IPS-NIHi7 (cell line): ENCODE measurements around the gene CNTF.

Experiments
- DNase-seq: peaks from one replicate; pipeline ENCODE4 v3.0.0; 2012; ENCODE audit warnings: mixed read lengths; ENCODE audit errors: extremely low spot score

The CNTF gene

DNA sequence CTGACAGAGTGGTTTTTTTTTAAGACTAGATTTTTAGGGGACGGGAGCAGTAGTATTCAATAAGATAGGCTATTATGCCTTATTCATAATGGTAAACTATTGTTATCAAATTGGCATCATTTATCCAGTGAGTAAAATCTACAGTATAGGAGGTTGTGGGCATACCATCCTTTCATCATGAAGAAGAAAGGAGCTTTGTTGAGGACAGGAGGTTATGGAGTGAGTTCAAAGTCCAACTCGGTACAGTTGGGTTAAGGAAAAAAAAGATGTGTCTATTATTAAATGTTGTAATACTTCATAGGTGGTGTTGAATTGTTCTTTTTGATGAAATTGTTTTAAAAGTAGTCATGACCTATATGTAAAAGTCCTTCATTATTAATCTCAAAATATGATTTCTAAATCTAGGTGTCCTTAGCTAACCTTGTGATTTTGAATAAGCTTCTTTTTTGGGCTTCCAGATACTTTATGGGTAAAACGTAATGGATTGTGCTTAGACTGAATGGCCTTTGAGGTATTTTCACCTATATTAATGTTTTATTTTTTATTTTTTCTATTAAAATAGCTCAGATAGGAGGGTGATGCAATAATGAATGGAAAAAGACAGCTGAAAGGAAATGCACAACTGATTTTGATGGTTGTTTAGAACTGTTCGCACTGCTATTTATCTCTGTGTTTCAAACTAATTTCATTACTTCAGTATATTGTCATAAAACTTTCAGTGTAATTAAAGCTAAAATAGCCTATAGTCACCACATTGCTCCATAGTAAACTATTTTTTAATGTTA lies 15.3 kb upstream of the CNTF start:
- no peak for DNase-seq

DNA sequence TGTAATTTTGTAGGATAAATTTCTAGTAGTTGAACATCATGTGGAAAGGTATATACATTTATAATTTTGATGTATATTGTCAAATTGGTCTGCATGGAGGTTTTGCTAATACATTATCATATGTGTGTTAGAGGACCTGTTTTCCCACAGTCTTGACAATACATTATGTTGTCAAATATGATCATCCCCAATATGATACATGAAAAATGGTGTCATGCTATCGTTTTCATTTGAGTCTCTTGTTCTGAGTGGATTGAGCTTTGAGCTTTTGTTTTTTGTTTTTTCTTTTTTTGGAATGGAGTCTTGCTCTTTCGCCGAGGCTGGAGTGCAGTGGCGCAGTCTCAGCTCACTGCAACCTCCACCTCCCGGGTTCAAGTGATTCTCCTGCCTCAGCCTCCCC lies 14.1 kb upstream of the CNTF start:
- DNase-seq: no peak

DNA sequence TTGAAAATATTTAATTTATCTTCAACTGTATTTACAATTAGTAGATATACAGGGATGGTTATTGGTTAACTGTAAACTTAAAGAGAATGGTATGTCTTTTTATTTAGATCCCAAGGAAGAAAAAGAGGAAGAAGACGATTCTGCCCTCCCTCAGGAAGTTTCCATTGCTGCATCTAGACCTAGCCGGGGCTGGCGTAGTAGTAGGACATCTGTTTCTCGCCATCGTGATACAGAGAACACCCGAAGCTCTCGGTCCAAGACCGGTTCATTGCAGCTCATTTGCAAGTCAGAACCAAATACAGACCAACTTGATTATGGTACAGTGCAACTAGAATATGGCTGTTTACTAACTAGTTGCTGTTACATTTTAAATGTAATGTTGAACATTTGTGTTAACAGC lies 12.7 kb upstream of the CNTF start:
- DNase-seq: no peak

DNA sequence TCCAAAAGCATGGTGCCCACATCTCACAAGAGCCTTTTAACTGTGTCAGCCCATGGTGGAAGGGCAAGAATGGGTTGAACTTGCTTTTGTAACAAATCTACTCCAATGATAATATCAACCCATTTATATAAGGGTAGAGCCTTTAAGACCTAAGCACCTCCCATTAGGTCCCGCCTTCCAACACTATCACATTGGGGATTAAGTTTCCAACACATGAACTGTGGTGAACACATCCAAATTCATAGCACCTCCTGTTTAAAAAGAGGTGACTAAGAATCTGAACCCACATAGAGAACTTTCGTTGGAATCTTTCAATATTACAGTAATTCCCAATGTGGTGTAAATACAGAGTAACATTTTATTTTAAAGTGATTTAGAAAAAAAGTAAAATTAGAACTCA lies 9.2 kb upstream of the CNTF start:
- DNase-seq: no peak

DNA sequence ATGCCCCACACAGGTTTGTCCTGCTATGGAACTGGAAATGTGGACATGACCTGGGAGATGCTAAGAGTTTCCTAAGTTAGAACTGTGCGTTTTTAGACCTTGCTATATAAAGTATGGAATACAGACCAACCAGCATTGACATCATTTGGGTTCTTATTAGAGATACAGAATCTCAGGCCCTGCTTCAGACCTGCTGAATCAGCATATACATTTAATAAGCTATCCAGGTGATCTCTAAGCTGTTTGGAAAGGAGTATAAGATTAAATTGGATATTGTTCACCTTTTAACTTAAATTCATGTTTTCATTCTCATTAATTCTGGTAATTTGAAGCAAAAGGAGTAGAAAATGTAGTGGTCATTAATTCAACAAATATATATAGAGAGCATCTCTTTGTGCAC lies 6.9 kb upstream of the CNTF start:
- DNase-seq: no peak

DNA sequence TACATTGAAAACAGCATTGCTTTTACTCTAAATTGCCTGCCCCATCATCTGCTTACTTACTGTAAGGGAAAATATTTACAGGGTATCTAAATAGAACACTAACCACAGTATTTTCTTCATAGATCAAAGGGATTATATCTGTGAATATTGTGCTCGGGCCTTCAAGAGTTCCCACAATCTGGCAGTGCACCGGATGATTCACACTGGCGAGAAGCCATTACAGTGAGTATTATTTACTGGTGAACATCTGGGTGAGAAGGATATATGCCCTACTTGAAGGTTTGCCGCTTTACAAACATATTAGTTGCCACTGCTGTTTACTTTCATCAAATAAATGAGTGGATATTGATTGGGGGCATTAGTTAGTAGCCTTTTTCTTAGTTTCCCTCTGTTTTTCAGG lies 5.9 kb upstream of the CNTF start:
- no peak for DNase-seq

DNA sequence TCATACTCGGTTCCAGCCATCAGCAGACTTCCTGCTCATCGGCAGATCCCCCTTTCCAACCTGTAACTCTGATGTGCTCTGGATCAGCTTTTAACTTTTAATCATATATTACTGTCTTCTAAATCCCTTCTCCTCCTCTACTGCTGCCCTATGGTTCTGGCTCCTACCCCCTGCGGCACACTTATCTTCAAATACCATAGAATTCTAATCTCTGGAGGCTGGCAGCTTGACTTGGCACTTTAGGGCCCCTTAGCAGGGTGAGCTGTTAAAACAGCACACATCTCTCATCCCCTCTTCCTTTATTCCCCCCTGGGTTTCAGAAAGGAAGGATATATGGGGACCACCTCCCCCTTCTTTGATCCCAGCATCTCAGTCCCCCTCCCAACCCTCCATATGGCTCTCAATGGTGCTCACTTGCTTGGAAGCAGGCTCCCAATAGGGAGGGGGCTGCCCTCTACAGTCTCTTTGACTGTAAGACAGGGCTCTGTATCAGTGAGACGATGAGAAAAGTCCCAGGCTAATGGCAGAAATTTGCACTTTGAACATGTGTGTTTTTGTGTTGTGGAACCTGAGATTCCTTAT lies 4.4 kb upstream of the CNTF start:
- DNase-seq: peak; percentile 32

DNA sequence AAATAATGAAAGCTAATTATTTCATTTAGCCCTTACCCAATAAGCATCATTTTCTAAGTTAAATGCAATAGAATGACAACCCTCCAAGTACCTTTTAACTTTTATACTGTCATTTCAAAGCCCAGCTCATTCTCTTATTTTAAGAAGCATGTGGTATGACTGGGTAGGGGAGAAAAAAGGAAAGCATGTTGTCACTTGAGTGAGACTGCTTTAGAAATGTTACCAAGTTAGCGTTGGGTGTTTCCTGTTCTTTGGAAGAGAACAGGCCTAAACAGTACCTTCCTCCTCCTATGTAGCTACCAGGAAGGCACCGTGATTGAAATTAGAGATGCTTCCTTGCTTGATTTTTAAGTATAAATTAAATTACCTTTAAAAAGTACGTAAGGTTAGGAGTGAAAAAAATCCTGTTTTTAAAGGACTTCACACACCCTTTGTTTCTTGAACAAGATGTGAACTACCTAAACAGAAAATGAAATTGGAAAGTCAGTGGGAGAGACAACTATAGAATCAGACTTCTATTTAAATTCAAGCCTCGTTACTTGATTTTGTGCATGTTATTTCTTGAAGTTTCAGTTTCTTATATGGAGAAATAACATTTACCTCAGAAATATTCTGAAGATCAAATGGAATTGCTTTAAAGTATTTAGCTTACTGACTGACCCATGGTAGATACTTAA lies 741 bp upstream of the CNTF start:
- no peak for DNase-seq

DNA sequence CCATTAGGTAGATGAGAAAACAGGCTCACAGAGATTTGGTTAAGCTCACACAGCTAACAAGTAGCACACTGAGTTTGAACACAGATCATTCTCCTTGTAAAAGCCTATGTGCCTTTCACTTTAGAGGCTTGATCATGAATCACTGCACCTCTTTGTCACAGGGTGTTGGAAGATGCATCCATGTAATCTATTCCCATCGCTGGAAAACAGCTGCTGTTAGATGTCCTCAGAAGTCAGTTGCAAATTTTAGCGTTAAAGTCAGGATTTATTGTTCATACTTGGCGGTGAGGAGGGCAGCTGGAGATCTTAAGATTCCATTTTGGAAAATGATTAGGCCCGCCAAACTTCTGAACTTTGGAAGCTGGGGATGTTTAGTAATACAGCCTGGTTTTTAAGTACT lies 2.6 kb downstream of the CNTF start:
- DNase-seq: no peak

DNA sequence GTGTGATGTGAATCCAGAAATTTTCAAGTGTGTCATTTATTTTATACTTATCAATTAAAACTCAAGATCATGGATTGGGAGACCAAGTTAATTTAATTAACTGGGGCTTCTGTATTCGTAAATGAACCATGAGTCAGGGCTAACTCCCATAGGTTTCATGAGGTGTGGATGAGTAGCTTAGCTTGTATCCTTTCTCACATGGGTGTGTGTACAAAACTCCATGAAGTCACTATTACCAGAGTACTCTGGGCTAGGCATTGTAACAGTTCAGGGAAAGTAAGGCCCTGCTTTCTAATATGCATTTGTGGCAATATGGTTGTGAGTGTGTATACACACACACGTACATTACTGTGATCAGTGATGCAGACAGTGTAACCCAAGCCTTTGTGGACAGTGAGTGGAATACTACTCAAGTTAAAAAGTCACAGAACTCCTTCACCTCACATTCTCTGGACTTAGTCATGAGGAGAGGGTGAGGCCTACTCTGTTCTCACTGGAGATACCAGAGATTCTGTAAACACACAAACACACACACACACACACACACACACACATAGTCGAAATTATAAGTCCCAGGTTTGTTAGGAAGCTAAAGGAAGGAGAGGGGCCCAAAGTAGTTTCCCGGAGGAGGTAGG lies 3.5 kb downstream of the CNTF start:
- DNase-seq: no peak

DNA sequence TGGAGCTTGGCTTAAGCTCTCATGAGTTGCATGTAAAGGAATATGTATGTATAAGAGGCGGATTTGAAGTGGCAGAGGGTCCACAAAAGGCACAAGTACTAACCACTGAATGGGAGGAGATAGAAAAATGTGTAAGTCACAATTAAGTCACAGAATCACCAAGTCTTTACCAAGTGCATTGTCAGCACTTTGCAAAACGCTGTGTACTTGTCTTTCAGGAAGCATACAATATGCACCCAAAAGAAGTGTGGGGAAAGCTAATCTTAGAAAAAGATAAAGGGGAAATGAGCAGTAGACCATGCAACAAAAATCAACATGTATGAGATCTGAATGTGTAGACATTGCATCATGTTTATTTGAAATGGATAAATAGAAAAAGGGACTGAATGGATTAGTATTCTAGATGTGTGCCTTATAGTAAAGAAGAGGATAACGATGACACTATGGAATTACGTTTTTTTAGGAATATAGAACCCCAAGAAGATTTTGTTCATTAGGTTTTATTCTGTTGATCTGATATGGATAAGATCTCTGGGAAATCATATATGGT lies 4.5 kb downstream of the CNTF start:
- DNase-seq: no peak

DNA sequence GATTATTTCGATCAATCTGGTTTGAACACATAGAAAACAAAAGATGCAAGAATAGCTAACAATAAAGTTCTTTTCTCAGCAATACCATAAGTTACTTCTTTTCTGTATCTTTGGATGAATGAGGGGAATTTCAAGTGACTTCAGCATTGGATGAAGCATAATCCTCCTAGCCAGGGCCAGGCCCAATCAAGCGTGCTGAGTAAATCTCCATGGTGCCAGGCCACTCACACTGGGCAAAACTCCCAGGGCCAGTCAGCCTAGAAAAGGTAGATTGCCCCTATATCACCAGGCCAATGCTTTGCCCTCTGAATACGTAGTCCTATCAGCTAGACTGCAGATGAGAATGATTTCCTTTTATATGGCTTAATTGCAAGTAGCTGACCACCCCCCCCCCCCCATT lies 6.0 kb downstream of the CNTF start:
- DNase-seq: no peak

DNA sequence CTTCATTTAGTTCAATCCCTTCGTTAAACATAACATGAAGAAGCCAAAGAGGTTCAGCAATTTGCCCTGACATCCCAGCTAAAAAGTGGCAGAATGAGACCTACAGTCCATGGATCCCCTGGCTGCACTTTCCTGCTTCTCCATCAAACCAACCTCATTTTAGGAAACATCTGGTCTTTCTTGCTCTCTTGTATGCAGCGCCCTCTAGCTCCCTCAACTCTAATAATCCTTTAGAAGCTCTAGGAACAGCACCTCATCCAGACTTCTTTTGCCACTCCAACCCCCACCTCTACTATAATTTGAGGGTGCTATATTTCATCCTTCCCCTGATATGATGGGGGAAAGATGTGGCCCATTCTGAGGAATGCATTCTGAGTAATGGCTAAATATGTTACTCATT lies 7.4 kb downstream of the CNTF start:
- DNase-seq: peak; percentile 68

DNA sequence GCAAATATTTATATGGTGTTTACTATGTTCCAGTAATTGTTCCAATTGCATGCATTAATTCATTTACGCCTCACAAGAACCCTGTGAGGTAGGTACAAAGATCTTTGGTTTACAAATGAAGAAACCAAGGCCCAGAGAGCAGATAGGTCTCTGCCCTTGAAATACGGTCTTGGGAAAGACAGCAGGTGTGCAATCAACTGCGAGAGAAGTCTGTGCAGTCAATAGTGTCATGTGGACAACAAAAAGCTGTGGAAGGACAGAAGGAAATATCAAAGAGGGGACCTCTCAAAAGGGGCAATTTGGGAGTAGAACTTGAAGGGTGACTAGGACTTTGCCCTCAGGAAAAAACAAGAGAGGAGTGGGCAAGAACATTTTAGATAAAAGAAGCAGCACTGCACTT lies 8.9 kb downstream of the CNTF start:
- no peak for DNase-seq

DNA sequence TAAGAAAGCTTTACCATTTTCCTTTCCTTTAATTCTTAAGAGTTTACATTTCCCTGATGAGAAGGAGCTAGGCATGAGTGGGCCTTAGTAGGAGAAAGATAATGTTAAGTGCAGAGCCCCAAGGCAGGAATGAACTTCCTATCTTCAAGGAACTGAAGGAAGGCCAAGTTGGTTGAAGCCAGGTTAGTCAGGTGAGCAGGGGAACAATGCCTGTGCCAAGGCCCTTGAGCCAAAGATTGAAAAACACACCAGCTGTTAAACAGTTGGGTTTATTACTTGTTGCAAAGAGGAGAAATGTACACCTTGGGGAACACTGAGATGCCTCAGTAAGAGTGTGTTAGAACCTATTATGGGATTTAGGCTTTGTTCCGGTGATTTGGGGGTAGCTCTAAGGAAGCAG lies 10.0 kb downstream of the CNTF start:
- no peak for DNase-seq

DNA sequence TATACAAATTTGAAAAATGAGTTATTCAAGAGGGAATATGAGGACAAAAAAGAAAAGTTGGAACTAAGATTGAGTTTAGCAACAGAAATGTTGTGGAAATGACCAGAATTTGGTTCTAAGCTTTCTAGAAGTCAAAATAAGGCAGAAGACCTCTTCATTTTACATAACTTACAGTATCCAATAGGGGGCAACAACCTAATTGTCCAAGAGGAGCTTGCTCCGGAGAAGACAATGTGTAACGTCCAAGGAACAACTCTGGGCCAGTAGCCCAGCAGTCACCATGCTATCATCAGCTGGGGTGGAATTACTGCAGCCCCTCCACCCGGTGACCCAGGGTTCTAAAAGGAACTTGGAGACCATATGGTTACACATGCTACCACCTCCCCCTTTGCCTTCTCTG lies 14.1 kb downstream of the CNTF start:
- no peak for DNase-seq

DNA sequence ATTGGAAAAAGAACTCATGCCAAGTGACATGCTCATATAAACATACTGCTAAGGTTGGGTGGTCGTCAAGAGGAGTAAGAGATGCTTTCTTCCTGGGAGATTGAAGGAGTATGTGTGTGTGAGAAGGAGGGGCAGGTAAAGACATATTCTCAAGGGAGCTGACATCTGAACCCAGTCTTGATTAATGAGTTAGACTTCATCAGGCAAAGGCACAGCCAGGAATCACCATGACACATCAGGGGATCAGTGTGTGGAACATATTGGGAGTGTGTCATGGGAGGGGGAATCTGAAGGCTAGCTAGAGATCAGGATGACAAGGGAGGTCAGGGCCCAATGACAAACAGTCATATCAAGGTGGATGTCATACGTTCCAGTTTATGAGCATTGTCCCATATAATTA lies 14.9 kb downstream of the CNTF start:
- DNase-seq: no peak

DNA sequence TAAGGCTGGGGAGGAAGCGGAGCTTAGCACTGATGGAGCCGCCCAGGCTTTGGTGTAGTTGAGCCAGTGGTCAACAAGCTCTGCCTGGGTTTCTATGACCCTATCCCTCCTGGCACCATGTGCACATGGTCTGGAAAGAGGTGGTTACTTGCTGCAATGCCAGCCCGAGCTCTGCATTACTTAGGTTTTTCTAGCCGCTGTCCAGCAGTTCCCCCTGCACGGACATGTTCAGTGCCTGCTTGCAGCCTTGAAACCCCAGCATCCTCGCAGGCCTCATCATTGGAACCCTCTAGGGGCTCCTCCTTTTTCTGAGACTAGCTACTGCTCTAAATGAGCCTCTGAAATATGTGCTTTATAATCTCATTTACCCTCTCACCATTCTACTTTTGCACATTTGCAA lies 16.6 kb downstream of the CNTF start:
- DNase-seq: no peak

DNA sequence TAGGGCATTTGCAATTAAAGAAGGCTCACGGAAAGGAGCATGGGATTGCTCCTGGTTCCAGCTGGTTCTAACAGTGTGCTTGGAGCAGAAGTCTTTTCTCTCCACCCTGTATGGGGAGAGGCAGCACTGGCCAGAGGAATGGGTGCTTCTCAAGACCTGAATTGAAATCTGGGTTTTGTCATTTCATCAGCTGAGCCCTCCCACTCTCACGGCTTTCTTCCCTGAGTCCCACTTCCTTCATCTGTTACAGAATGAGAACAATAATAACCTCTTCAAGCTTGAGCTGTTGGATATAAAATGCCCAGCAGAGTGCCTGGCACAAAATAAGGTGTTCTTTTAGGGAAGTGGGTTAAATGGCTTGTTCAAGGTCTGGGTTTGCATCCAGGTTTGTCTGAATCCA lies 17.2 kb downstream of the CNTF start:
- DNase-seq: no peak

DNA sequence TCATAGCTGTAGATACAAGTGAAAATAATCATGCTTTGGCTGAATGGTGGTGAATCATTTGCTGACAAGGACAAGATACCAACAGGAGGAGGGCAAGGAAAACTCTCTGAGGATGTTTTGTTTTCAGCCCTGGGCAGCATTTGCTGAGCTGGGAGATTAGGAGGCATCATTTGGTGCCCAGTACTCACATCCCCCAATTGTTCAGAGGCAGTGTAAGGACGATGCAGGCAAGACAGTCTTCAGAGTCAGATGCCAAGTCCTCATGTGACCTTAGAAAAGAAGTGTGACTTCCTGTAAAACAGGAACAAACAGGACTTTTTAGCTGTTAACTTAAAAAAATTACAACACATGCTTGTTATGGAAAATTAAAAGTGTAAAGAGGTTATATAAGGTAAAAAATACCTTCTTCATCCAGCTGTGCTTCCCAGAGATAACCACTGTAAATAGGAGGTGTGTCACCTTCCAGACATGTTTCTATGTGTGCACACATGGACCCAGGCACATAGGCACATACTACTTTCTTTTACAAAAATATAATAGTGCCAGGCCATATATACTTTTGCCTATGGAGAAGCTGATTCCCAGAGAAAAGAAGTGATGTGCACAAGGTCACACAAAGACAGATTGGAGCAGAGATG lies 18.0 kb downstream of the CNTF start:
- DNase-seq: no peak

DNA sequence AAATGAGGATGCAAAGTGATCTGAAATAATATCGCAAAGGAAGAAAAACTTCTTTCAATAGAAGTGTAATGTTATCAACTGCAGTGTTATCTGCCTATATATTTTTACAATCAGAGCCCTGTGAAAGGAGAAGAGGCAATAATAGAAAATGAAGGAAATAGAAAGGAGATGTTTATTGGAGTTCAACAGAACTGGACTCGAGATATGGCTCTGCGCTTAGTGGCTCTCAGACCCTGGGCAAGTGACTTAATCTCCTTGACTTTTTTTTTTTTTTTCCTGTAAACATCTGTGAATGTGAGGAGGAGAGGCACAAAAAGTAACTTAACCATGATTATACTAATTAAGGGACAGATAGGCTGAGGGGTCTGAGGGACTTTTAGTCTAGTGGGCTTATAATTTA lies 18.9 kb downstream of the CNTF start:
- DNase-seq: no peak
